HG03103 (cell line): ENCODE results near the gene ECT2.
"Not testable (repeated sequence)": the region's sequence is repeated elsewhere in the genome, so short reads cannot be mapped to it uniquely, and the experiment has no call there.

Experiments
- ATAC-seq: cut with Tn5 transposase; IDR thresholded peaks from one replicate; pipeline ENCODE4 v1.9.1; 2021; ENCODE audit warnings: low read depth; ENCODE audit not compliant: unreplicated experiment

Gene ECT2

DNA sequence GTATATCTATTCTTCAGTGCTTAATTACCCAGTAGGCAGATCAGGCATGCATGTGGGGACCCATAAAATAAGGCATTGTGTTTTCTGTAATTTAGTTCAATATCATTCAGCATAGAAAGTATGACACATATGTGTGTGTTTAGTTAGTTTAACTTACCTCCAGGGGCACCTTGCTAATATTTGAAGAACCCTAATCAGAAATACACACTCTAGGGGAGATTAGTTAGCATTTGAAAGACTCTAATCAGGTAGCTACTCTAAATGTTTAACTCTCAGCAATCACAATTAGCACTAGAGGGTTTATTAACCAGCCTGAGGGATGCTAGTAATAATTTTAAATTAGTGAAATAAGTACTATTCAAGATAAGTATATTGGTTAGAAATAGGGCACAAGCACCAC is 104.5 kb downstream of the ECT2 start:
- ATAC-seq = no peak

DNA sequence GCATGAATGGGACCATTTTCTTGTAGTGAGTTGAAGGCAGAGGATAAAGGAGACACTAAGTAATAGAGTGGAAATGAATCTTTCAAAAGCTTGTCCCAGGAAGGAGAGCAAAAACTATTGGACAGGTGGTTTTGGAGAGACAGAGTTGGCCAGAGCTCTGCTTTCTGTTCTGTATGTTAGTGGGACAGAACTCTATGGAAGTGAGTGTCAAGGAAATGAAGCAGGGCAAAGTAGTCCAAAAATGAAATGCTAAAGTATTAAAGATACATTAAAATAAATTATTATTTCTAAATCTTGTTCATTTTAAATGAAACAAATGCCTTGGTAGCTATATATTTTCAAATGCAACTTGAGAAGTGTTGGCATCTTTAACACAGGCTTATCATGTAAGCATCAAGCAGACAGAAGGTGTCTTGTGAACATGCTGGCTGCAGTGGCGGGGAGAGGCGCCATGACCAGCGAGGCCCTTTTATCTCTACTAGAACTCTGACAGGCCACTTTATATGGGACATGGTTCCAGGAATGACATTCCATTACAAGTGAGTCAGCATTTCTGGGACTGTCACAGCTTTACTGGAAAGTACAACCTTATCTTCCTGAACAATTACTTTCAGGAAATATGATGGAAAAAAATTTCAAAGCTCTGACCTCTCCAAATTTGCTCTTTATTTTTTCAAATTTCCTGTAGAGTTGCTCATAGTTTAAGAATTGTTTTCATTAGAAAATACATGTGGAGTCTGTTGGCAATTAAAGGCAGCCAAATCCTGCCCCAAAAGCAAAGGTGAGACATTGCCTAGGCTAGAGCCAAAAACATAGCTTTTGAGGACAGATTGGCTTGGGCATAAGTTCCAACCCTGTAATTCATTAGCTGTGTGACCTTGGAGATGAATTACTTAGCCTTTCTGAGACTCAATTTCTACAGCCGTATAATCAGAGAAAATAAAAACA is 106.5 kb downstream of the ECT2 start:
- no peak for ATAC-seq

DNA sequence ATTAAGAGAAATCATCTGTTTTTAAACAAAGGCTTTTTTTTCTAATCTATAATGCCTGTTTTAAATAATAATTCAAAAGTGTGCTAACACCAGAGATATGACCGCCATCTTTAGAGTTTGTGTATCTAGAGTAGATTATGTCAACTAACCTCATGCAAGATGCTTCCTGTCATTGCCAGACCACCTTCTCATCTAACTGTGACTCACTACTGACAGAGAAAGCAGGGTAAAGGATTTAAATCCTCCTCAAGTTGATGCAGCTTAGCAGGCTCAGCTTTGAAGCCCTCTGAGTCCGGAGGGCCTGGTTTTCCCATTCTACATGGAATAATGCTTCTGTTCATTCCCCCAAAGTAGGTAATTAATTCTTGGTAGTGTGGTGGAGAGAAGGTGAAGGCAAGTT is 108.5 kb downstream of the ECT2 start:
- no peak for ATAC-seq

DNA sequence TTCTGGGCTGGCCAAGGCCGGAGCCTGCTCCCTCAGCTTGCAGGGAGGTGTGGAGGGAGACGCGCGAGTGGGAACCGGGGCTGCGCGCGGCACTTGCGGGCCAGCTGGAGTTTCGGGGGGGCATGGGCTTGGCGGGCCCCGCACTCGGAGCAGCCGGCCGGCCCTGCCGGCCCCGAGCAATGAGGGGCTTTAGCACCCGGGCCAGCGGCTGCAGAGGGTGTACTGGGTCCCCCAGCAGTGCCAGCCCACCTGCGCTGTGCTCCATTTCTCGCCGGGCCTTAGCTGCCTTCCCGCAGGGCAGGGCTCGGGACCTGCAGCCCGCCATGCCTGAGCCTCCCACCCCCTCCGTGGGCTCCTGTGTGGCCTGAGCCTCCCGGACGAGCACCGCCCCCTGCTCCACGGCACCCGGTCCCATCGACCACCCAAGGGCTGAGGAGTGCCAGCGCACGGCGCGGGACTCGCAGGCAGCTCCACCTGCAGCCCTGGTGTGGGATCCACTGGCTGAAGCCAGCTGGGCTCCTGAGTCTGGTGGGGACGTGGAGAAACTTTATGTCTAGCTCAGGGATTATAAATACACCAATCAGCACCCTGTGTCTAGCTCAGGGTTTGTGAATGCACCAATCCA is 116.3 kb downstream of the ECT2 start:
- not testable (repeated sequence) for ATAC-seq

DNA sequence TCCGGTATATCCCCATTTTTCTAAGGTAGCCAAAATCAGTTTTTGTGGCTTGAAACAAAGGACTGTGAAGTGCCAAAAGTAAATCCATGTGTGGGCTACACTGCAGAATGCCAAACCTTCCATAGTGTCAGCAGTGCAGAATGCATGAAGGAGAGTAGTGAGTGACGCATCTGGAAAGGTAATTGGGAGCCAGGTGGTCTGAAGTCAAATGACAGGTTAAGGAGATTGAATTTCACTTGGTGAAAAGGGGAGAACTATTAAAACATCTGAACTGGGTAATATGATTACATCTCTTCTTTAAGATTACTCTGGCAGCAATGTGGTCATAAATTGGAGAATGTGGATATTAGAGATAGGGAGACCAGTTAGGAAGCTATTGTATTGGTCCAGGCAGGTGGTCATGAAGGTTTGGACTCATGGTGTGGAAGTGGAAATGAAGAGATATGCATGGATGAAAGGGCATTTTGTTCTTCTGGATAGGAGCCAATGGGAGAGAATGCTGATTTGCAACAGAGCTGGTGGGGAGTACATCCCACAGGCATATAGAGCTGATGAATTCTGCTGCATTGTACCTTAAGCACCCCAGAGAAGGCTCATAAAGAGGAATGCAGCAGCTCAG is 118.2 kb downstream of the ECT2 start:
- ATAC-seq = no peak

DNA sequence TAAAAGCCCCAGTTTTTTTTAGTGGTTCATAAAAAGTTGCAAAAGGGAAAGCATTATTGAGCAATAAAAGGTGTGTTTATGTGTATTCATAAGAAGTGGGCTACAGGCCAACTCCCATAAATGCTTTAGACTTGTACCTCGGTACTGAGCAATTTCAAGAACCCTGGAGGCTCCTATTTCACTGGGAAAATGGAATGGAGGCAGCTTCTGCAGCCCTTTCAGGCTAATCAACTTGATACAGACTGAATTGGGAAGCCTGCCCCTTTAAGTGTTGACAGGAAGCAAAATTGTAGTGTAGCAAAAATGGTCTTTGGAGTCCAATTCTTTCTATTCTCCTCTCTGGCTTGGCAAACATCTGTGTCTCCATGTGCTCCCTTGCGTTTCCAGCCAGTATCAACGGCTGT is 118.8 kb downstream of the ECT2 start:
- no peak for ATAC-seq

DNA sequence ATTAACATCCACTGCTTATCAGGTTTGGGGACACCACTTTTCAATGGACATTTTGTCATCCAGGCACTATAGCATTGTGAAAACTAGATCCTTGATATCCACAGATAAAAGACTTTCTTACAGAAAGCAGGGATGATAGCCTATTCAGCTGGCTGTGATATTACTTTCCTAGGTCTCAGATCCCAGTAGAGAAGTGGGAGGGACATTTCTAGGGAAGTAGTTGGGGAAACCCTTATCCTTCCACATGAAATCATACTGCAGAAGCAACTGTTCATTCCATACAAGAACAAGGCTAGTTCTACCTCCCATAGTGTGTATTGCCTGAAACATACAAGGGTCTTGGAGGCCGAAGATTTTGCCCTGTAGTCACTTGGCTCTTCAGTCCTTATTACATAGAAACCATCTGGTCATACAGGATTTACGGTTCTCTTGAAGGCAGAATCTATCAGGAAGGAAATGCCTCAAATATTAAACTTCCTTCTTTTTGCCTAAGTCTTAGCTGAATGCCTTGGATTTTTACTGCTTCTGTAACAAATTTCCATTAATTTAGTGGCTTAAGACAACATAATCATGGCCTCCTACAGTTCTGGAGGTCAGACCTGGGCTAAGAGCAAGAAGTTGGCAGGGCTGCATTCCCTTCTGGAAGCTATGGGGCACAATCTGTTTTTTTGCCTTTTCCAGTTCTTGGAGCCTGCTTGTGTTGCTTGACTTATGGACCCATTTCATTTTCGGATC is 119.4 kb downstream of the ECT2 start:
- no peak for ATAC-seq
